22Rv1 (cell line): ENCODE measurements around the gene VWA5B1.

ENCODE experiments used
- ZFX ChIP-seq: fragments of 450-650 bp; IDR thresholded peaks from 2 replicates; pipeline ENCODE4 v1.6.1; 2017; ENCODE audit warnings: antibody characterized with exemption, borderline replicate concordance
- TF ChIP-seq, protein P1 (sequence below): fragments of 450-650 bp; IDR thresholded peaks from 2 replicates; pipeline ENCODE4 v1.5.1; 2017; ENCODE audit warnings: mild to moderate bottlenecking

DNA sequence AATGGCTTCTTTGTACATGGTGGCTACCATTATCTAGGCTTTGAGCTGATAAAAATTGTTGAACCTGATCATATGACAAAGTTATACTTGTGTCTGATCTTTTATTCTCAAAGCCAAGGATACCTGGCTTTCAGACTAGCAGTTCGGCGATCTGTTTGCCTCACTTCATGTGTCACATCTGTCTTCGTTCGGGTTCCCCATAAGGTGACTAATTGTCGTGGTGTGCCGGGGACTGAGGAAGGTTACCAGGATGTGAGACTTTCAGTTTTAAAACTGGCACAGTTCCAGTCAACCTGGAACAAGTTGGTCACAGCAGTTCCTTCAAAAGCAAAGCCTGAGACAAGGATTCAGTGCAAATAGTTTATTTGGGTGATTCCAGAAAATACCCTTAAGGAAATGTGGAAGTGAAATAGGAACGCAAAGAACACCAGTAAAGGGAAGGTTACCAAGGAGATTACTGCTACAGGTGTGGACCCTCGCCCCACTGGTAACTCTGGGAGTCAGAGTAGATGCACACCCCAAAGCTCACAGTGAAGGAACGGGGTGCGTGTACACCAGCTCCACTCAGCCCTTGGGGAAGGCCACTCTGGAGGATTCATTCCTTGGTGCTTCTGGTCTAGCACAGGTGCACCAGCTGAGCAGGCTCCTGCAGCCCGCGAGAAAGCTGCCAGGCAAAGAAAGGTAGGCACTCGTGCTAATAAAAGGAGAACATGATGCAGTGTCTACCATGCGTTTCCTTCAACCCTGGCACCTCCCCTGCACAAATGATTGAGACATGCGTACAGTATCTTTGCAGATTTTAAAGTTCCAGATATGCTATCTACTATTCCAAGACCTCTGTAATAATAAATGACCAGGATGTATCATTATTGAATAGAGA, 69.0 kb downstream of the VWA5B1 start:
- TF ChIP-seq, protein P1, sequence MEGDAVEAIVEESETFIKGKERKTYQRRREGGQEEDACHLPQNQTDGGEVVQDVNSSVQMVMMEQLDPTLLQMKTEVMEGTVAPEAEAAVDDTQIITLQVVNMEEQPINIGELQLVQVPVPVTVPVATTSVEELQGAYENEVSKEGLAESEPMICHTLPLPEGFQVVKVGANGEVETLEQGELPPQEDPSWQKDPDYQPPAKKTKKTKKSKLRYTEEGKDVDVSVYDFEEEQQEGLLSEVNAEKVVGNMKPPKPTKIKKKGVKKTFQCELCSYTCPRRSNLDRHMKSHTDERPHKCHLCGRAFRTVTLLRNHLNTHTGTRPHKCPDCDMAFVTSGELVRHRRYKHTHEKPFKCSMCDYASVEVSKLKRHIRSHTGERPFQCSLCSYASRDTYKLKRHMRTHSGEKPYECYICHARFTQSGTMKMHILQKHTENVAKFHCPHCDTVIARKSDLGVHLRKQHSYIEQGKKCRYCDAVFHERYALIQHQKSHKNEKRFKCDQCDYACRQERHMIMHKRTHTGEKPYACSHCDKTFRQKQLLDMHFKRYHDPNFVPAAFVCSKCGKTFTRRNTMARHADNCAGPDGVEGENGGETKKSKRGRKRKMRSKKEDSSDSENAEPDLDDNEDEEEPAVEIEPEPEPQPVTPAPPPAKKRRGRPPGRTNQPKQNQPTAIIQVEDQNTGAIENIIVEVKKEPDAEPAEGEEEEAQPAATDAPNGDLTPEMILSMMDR = no peak
- no peak for TF ChIP-seq ZFX
